NOMO-1 treated with dmso at 0.1 percent for 144 hours (cell line): Measurements from ENCODE around the gene ZHX3.

Source experiments
- DNase-seq: peaks from one replicate; lab custom pipeline; 2025; ENCODE audit not compliant: unreplicated experiment; lab: John Stamatoyannopoulos, UW

Gene ZHX3

GRCh38 chr20:41158082-41158625, 159.4 kb downstream of the ZHX3 start:
- no peak for DNase-seq

- DNase-seq = no peak
Measured at GRCh38 chr20:41155261-41155660, 162.3 kb downstream of the ZHX3 start.

GRCh38 chr20:41154436-41155176, 162.9 kb downstream of the ZHX3 start:
- no peak for DNase-seq

- DNase-seq = no peak
Measured at GRCh38 chr20:41152108-41152757, 165.3 kb downstream of the ZHX3 start.

GRCh38 chr20:41151134-41151869, 166.2 kb downstream of the ZHX3 start:
- no peak for DNase-seq

- no peak for DNase-seq
Measured at GRCh38 chr20:41150664-41151063, 166.9 kb downstream of the ZHX3 start.

GRCh38 chr20:41148942-41149341, 168.6 kb downstream of the ZHX3 start:
- DNase-seq = no peak

- DNase-seq = no peak
Measured at GRCh38 chr20:41147767-41148191, 169.8 kb downstream of the ZHX3 start.

- DNase-seq = no peak
Measured at GRCh38 chr20:41145821-41146620, 171.5 kb downstream of the ZHX3 start.

- DNase-seq = no peak
Measured at GRCh38 chr20:41145317-41145716, 172.2 kb downstream of the ZHX3 start.

GRCh38 chr20:41143354-41143753, 174.2 kb downstream of the ZHX3 start:
- DNase-seq = no peak

GRCh38 chr20:41142919-41143318, 174.6 kb downstream of the ZHX3 start:
- DNase-seq = no peak

GRCh38 chr20:41142245-41142644, 175.3 kb downstream of the ZHX3 start:
- DNase-seq = no peak

GRCh38 chr20:41141153-41141815, 176.2 kb downstream of the ZHX3 start:
- no peak for DNase-seq

- DNase-seq = no peak
Measured at GRCh38 chr20:41140226-41141133, 177.1 kb downstream of the ZHX3 start.

GRCh38 chr20:41139227-41140093, 178.1 kb downstream of the ZHX3 start:
- no peak for DNase-seq

GRCh38 chr20:41138475-41139226, 178.9 kb downstream of the ZHX3 start:
- DNase-seq = no peak
